ENCODE data around the gene HLX.

Gene HLX

GRCh38 chr1:220890602-220891001 is 11.4 kb downstream of the HLX start:
- POLR2A ChIA-PET = no interaction called here
- CTCF ChIA-PET = no interaction called here
- no peak for TF ChIP-seq HDGF (IDR thresholded peaks at IDR 0.05; ENCODE audit: borderline replicate concordance)
- no peak for TF ChIP-seq LEF1 (IDR thresholded peaks at IDR 0.05; ENCODE audit: borderline replicate concordance)
- TF ChIP-seq PKNOX1 (IDR thresholded peaks at IDR 0.05) = no peak
- no peak for TF ChIP-seq ELF4 (IDR thresholded peaks at IDR 0.05)
- TF ChIP-seq ZNF384 (IDR thresholded peaks at IDR 0.05) = no peak
- no peak for TF ChIP-seq SUZ12 (IDR thresholded peaks at IDR 0.05)
- no peak for TF ChIP-seq BHLHE40 (IDR thresholded peaks at IDR 0.05; ENCODE audit: borderline replicate concordance)
- no peak for TF ChIP-seq FOXA1 (IDR thresholded peaks at IDR 0.05)
- no peak for TF ChIP-seq CTBP1 (IDR thresholded peaks at IDR 0.05; ENCODE audit: borderline replicate concordance)
- TF ChIP-seq FOXM1 (IDR thresholded peaks at IDR 0.05; ENCODE audit: borderline replicate concordance) = no peak
- TF ChIP-seq FOXK2 (IDR thresholded peaks at IDR 0.05) = no peak
- no peak for TF ChIP-seq NFRKB (IDR thresholded peaks at IDR 0.05)
- TF ChIP-seq SP1 (IDR thresholded peaks at IDR 0.05) = no peak
- TF ChIP-seq L3MBTL2 (conservative IDR thresholded peaks at IDR 0.05) = no peak
- DNase-seq (ENCODE audit: extremely low spot score) = no peak

GRCh38 chr1:220891224-220892085 is 12.2 kb downstream of the HLX start:
- TF ChIP-seq ARNT (IDR thresholded peaks at IDR 0.05) (no peak), CTBP1 (IDR thresholded peaks at IDR 0.05; ENCODE audit: borderline replicate concordance) (no peak), TARDBP (IDR thresholded peaks at IDR 0.05) (no peak), HDGF (IDR thresholded peaks at IDR 0.05; ENCODE audit: borderline replicate concordance) (no peak), FOXK2 (IDR thresholded peaks at IDR 0.05) (no peak), SP1 (IDR thresholded peaks at IDR 0.05) (no peak), PKNOX1 (IDR thresholded peaks at IDR 0.05) (no peak), BHLHE40 (IDR thresholded peaks at IDR 0.05; ENCODE audit: borderline replicate concordance) (no peak), LEF1 (IDR thresholded peaks at IDR 0.05; ENCODE audit: borderline replicate concordance) (no peak), SUZ12 (IDR thresholded peaks at IDR 0.05) (no peak), ZNF384 (IDR thresholded peaks at IDR 0.05) (no peak), NFRKB (IDR thresholded peaks at IDR 0.05) (no peak), FOXA1 (IDR thresholded peaks at IDR 0.05) (no peak), FOXM1 (IDR thresholded peaks at IDR 0.05; ENCODE audit: borderline replicate concordance) (no peak), ELF4 (IDR thresholded peaks at IDR 0.05) (no peak), L3MBTL2 (conservative IDR thresholded peaks at IDR 0.05) (no peak)
- ChIA-PET CTCF (no interaction called here), POLR2A (no interaction called here)

GRCh38 chr1:220892086-220892376 is 12.8 kb downstream of the HLX start:
- no peak for DNase-seq (ENCODE audit: extremely low spot score)
- TF ChIP-seq TARDBP (IDR thresholded peaks at IDR 0.05) = no peak
- no peak for TF ChIP-seq ELF4 (IDR thresholded peaks at IDR 0.05)
- no peak for TF ChIP-seq HDGF (IDR thresholded peaks at IDR 0.05; ENCODE audit: borderline replicate concordance)
- ChIA-PET POLR2A (no interaction called here), CTCF (no interaction called here)

More at GRCh38 chr1:220891224-220892085, 12.2 kb downstream of the HLX start:
- DNase-seq (ENCODE audit: extremely low spot score) = no peak

DNA sequence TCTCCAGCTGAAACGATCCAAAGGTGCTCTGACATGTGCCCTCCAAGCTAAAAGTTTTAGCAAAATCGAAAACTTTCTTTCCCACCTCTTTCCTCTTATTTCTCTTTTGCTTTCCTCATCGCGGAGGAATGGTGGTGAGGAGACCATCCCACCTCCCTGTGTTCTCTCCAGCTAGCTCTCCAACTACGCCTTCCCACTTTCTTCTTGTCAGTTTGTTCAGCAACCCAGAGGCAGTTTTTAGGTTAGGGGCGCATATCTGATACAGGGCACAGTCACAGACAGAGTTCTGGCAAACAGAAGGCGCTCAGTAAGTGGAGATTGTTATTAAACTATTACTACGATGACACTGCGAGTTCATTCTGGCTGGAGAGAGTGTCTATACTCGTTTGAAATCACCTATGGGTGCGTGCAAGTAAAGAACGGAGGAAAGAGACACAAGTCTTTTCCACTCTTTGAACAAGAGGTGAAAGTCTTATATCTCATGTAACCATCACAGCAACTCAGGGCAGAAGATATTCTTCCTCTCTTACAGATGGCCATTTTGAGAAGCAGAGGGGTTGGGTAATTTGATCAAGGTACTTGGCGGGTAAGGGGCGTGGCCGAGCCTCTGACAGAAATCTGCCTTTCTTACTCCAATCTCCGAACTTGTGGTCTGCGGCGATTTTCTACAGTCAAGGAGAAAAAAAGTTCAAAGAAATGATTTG is 13.9 kb downstream of the HLX start:
- TF ChIP-seq ZNF384 (IDR thresholded peaks at IDR 0.05) (no peak), FOXM1 (IDR thresholded peaks at IDR 0.05; ENCODE audit: borderline replicate concordance) (no peak), FOXK2 (IDR thresholded peaks at IDR 0.05) (no peak), L3MBTL2 (conservative IDR thresholded peaks at IDR 0.05) (no peak), ARNT (IDR thresholded peaks at IDR 0.05) (no peak), HDGF (IDR thresholded peaks at IDR 0.05; ENCODE audit: borderline replicate concordance) (no peak), SP1 (IDR thresholded peaks at IDR 0.05) (no peak), NFRKB (IDR thresholded peaks at IDR 0.05) (no peak), TARDBP (IDR thresholded peaks at IDR 0.05) (no peak), FOXA1 (IDR thresholded peaks at IDR 0.05) (no peak), SUZ12 (IDR thresholded peaks at IDR 0.05) (no peak), PKNOX1 (IDR thresholded peaks at IDR 0.05) (no peak), ELF4 (IDR thresholded peaks at IDR 0.05) (no peak), CTBP1 (IDR thresholded peaks at IDR 0.05; ENCODE audit: borderline replicate concordance) (no peak), LEF1 (IDR thresholded peaks at IDR 0.05; ENCODE audit: borderline replicate concordance) (no peak), BHLHE40 (IDR thresholded peaks at IDR 0.05; ENCODE audit: borderline replicate concordance) (no peak)
- CTCF ChIA-PET = no interaction called here
- POLR2A ChIA-PET = no interaction called here
- DNase-seq (ENCODE audit: extremely low spot score) = no peak

DNA sequence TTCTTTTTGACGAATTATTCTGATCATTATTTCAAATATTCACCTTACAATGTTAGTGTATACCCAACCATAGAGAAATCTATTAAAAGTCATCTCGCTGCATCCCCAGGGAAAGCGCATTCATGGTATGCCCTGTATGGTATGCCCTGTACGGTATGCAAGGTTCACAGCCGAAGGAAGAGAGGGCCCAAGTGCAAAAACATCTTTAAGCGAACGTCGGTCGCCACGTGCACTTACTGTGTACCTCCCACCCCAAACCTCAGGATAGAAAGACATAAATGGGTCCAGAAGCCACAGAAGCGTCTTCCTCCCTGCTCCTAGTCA is 14.4 kb downstream of the HLX start:
- DNase-seq (ENCODE audit: extremely low spot score) = no peak
- ChIA-PET POLR2A (no interaction called here), CTCF (no interaction called here)
- TF ChIP-seq FOXA1 (IDR thresholded peaks at IDR 0.05) (no peak), FOXM1 (IDR thresholded peaks at IDR 0.05; ENCODE audit: borderline replicate concordance) (no peak), SUZ12 (IDR thresholded peaks at IDR 0.05) (no peak), ARNT (IDR thresholded peaks at IDR 0.05) (no peak), ELF4 (IDR thresholded peaks at IDR 0.05) (no peak), CTBP1 (IDR thresholded peaks at IDR 0.05; ENCODE audit: borderline replicate concordance) (no peak), PKNOX1 (IDR thresholded peaks at IDR 0.05) (no peak), BHLHE40 (IDR thresholded peaks at IDR 0.05; ENCODE audit: borderline replicate concordance) (no peak), NFRKB (IDR thresholded peaks at IDR 0.05) (no peak)
